Lung (tissue), 12 donors: ENCODE measurements around the gene SARDH. TPM values are rescaled to one million over a fixed set of nuclear protein-coding genes. Genes with fewer than 3 reads are reported as not detected.

Experiments used
- ATAC-seq: fragments of 200-7000 bp; cut with Tn5 transposase; one replicate; pipeline ENCODE4 v1.9.1; 2020; ENCODE audit warnings: moderate number of reproducible peaks; ENCODE audit not compliant: insufficient read depth, low FRiP score
- DNase-seq, 3 donors: peaks; one replicate each; pipeline ENCODE4 v3.0.0-alpha.2; 2013 to 2017
- H3K27ac ChIP-seq, 2 donors: one replicate each; pipeline ENCODE4 v1.5.1; 2013; ENCODE audit warnings: mild to moderate bottlenecking in 2 of 2, moderate library complexity in 2 of 2, control low read depth in 1 of 2, inconsistent platforms in 1 of 2, low read depth in 1 of 2, low read length in 1 of 2
- H3K27me3 ChIP-seq, 3 donors: one replicate each; pipeline ENCODE4 v1.5.1; 2013; ENCODE audit warnings: low read length in 2 of 3; ENCODE audit not compliant: control insufficient read depth in 3 of 3, insufficient read depth in 3 of 3
- H3K36me3 ChIP-seq, 4 donors: one replicate each; pipeline ENCODE4 v1.5.1; 2013; ENCODE audit warnings: low read length in 4 of 4, mild to moderate bottlenecking in 1 of 4, moderate library complexity in 1 of 4; ENCODE audit not compliant: control insufficient read depth in 4 of 4, insufficient read depth in 4 of 4
- H3K4me1 ChIP-seq, 5 donors: one replicate each; pipeline ENCODE4 v1.5.1; 2013; ENCODE audit warnings: low read length in 5 of 5, mild to moderate bottlenecking in 2 of 5, moderate library complexity in 1 of 5; ENCODE audit not compliant: control insufficient read depth in 5 of 5, insufficient read depth in 5 of 5
- H3K4me3 ChIP-seq: one replicate; pipeline ENCODE4 v1.5.1; 2013; ENCODE audit warnings: mild to moderate bottlenecking, control low read depth, moderate library complexity
- H3K9ac ChIP-seq, 2 donors: one replicate each; pipeline ENCODE4 v1.5.1; 2013; ENCODE audit warnings: low read length in 2 of 2, control low read depth in 1 of 2; ENCODE audit not compliant: insufficient read depth in 1 of 2
- H3K9me3 ChIP-seq, 4 donors: one replicate each; pipeline ENCODE4 v1.5.1; 2013; ENCODE audit warnings: low read length in 3 of 4, mild to moderate bottlenecking in 1 of 4, moderate library complexity in 1 of 4; ENCODE audit not compliant: control insufficient read depth in 4 of 4, insufficient read depth in 3 of 4
- WGBS, 2 donors: extraction: QIAGEN DNeasy Blood & Tissue Kit; methylation state at CpG; one replicate each; pipeline ENCODE4 v1.1.7; 2013; 5-methylcytosine and 5-hydroxymethylcytosine counted together
- polyA plus RNA-seq, 2 donors: library from polyadenylated mRNA; stranded (reverse); fragments of 200-250 nt; gene quantifications; one replicate each; pipeline ENCODE4 v1.2.1, GENCODE V29; 2013
- total RNA-seq, 2 donors: library from RNA; depleted of rRNA in 1 of 2; stranded (reverse); fragments of >200 nt in 1 of 2; gene quantifications; one replicate each; pipeline ENCODE4 v1.2.1, GENCODE V29; 2014 to 2021
- TF ChIP-seq, protein P1 (sequence below): IDR thresholded peaks from 2 replicates; pipeline ENCODE4 v1.5.1; 2012; ENCODE audit warnings: mild to moderate bottlenecking; ENCODE audit errors: control extremely low read depth, extremely low read depth
- donor health status: control.
- donor health status: control.
- donor health status: Bipolar disorder and iron deficiency.
- donor health status: healthy.
- donor health status: DM: yes; HTN: yes; CAD: no.

Gene SARDH
- total and polyA plus RNA-seq, 4 donors = 1.8 to 8.4 (median 4.7) TPM

- TF ChIP-seq, protein P1, sequence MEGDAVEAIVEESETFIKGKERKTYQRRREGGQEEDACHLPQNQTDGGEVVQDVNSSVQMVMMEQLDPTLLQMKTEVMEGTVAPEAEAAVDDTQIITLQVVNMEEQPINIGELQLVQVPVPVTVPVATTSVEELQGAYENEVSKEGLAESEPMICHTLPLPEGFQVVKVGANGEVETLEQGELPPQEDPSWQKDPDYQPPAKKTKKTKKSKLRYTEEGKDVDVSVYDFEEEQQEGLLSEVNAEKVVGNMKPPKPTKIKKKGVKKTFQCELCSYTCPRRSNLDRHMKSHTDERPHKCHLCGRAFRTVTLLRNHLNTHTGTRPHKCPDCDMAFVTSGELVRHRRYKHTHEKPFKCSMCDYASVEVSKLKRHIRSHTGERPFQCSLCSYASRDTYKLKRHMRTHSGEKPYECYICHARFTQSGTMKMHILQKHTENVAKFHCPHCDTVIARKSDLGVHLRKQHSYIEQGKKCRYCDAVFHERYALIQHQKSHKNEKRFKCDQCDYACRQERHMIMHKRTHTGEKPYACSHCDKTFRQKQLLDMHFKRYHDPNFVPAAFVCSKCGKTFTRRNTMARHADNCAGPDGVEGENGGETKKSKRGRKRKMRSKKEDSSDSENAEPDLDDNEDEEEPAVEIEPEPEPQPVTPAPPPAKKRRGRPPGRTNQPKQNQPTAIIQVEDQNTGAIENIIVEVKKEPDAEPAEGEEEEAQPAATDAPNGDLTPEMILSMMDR = peak; percentile 92
- Histone ChIP-seq H3K36me3 (no peaks in the 10 kb centered on the region), H3K4me1 (peaks cover 0 to 14% (median 4%) of the 10 kb centered on the region in 5 donors), H3K4me3 (no peak overlapping the region), H3K9ac (no peak overlapping the region), H3K27me3 (no peaks in the 10 kb centered on the region), H3K9me3 (peaks cover 0 to 4% (median 0%) of the 10 kb centered on the region in 4 donors), H3K27ac (no peak overlapping the region)
- DNase-seq (peak; percentile 77 to 83 (median 80)), ATAC-seq (peak; percentile 79)
- WGBS, 2 donors = 17 to 19% methylated on average over 8 of the region's 8 CpGs
These were observed 4.8 kb upstream of the SARDH start for GRCh38 chr9:133742849-133743444.

GRCh38 chr9:133742251-133742650, 4.1 kb upstream of the SARDH start:
- Histone ChIP-seq H3K27me3 (no peaks in the 10 kb centered on the region), H3K36me3 (no peaks in the 10 kb centered on the region), H3K9me3 (peaks cover 0 to 4% (median 0%) of the 10 kb centered on the region in 4 donors), H3K27ac (no peak overlapping the region), H3K9ac (no peak overlapping the region), H3K4me1 (peaks cover 0 to 20% (median 8%) of the 10 kb centered on the region in 5 donors), H3K4me3 (no peak overlapping the region)
- ATAC-seq (no peak), DNase-seq (no peak)
- WGBS, 2 donors = 83 to 87% methylated on average over 7 of the region's 7 CpGs
- TF ChIP-seq, protein P1 = no peak

DNA sequence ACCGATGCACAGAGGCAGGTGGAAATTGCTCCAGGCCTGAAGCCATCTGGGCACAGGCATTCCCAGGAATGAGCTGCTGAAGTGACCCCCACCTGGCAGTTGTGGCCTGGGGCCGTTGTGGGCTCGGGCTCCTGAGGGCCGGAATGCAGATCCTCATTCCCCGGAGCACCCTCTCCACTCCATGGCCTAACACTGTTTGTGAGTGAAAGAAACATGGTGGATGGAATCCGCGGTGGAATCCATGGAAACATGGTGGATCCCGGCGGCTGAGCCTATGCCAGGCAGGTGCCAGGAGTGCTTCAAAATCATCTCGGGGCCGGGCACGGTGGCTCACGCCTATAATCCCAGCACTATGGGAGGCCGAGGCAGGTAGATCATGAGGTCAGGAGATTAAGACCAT, 3.6 kb upstream of the SARDH start:
- Histone ChIP-seq H3K4me3 (no peak overlapping the region), H3K27ac (no peak overlapping the region), H3K9ac (no peak overlapping the region), H3K4me1 (peaks cover 0 to 25% (median 10%) of the 10 kb centered on the region in 5 donors), H3K9me3 (peaks cover 0 to 4% (median 0%) of the 10 kb centered on the region in 4 donors), H3K36me3 (no peaks in the 10 kb centered on the region), H3K27me3 (no peaks in the 10 kb centered on the region)
- no peak for DNase-seq
- WGBS, 2 donors = 86 to 96% methylated on average over 14 of the region's 14 CpGs
- TF ChIP-seq, protein P1 = no peak
- no peak for ATAC-seq

- H3K27me3 ChIP-seq = no peaks in the 10 kb centered on the region
- no peak overlapping the region for H3K9ac ChIP-seq
- no peak for ATAC-seq
- H3K4me3 ChIP-seq = no peak overlapping the region
- 86 to 87% methylated on average over 8 of the region's 8 CpGs for WGBS, 2 donors
- TF ChIP-seq, protein P1 = no peak
- no peak overlapping the region for H3K27ac ChIP-seq
- H3K9me3 ChIP-seq = peaks cover 0 to 4% (median 0%) of the 10 kb centered on the region in 4 donors
- H3K4me1 ChIP-seq = peaks cover 0 to 25% (median 10%) of the 10 kb centered on the region in 5 donors
- no peak for DNase-seq
- H3K36me3 ChIP-seq = no peaks in the 10 kb centered on the region
These were observed 2.8 kb upstream of the SARDH start for GRCh38 chr9:133740911-133741310.
